ENCODE measurements around the gene GLYATL2. TPM values are rescaled to one million over a fixed set of nuclear protein-coding genes. Genes with fewer than 3 reads are reported as not detected.

The GLYATL2 gene
- total and polyA plus RNA-seq, 7 donors, result not detected

GRCh38 chr11:58813693-58814092 is 30.8 kb downstream of the GLYATL2 start:
- no peak for TF ChIP-seq CTCF (IDR thresholded peaks at IDR 0.05)
- Histone ChIP-seq H3K9me3 (peaks cover 10% of the 10 kb centered on the region), H3K4me3 (no peak overlapping the region), H3K36me3 (ENCODE audit: insufficient read depth in 1 of 2, low read depth in 1 of 2) (no peaks in the 10 kb centered on the region), H3K27me3 (ENCODE audit: insufficient read depth in 3 of 3, low read length in 2 of 3) (no peaks in the 10 kb centered on the region), H3K27ac (no peak overlapping the region), H3K4me1 (no peaks in the 10 kb centered on the region)
- no peak for DNase-seq
- intact Hi-C loops (cut with DNase I), result no loop called here
- ATAC-seq, result no peak
- 56 to 64% (median 62%) methylated on average over 1 of the region's 1 CpG for WGBS, 3 donors

GRCh38 chr11:58811499-58811898 is 33.0 kb downstream of the GLYATL2 start:
- 77 to 84% (median 80%) methylated on average over 3 of the region's 3 CpGs for WGBS, 3 donors
- H3K27me3 ChIP-seq (ENCODE audit: insufficient read depth in 3 of 3, low read length in 2 of 3), result no peaks in the 10 kb centered on the region
- intact Hi-C loops (cut with DNase I), result no loop called here
- H3K4me3 ChIP-seq, result no peak overlapping the region
- H3K4me1 ChIP-seq, result no peaks in the 10 kb centered on the region
- no peak overlapping the region for H3K27ac ChIP-seq
- no peak for ATAC-seq
- H3K36me3 ChIP-seq (ENCODE audit: insufficient read depth in 1 of 2, low read depth in 1 of 2), result no peaks in the 10 kb centered on the region
- peaks cover 10% of the 10 kb centered on the region for H3K9me3 ChIP-seq
- no peak for TF ChIP-seq CTCF (IDR thresholded peaks at IDR 0.05)
- no peak for DNase-seq

GRCh38 chr11:58807343-58807742 is 37.2 kb downstream of the GLYATL2 start:
- Histone ChIP-seq H3K27ac (no peak overlapping the region), H3K36me3 (ENCODE audit: insufficient read depth in 1 of 2, low read depth in 1 of 2) (no peaks in the 10 kb centered on the region), H3K27me3 (ENCODE audit: insufficient read depth in 3 of 3, low read length in 2 of 3) (no peaks in the 10 kb centered on the region), H3K4me3 (no peak overlapping the region), H3K9me3 (no peaks in the 10 kb centered on the region), H3K4me1 (no peaks in the 10 kb centered on the region)
- intact Hi-C loops (cut with DNase I), result no loop called here
- WGBS, 3 donors, result 90 to 96% (median 95%) methylated on average over 2 of the region's 2 CpGs
- TF ChIP-seq CTCF (IDR thresholded peaks at IDR 0.05), result no peak
- DNase-seq, result no peak
- ATAC-seq, result no peak

GRCh38 chr11:58805065-58805464 is 39.4 kb downstream of the GLYATL2 start:
- H3K27me3 ChIP-seq (ENCODE audit: insufficient read depth in 3 of 3, low read length in 2 of 3), result no peaks in the 10 kb centered on the region
- intact Hi-C loops (cut with DNase I), result no loop called here
- no peak for TF ChIP-seq CTCF (IDR thresholded peaks at IDR 0.05)
- ATAC-seq (no peak), DNase-seq (no peak)
- 77 to 88% (median 79%) methylated on average over 1 of the region's 1 CpG for WGBS, 3 donors
- H3K4me1 ChIP-seq, result no peaks in the 10 kb centered on the region
- H3K36me3 ChIP-seq (ENCODE audit: insufficient read depth in 1 of 2, low read depth in 1 of 2), result no peaks in the 10 kb centered on the region
- H3K9me3 ChIP-seq, result no peaks in the 10 kb centered on the region
- H3K4me3 ChIP-seq, result no peak overlapping the region
- H3K27ac ChIP-seq, result no peak overlapping the region

DNA sequence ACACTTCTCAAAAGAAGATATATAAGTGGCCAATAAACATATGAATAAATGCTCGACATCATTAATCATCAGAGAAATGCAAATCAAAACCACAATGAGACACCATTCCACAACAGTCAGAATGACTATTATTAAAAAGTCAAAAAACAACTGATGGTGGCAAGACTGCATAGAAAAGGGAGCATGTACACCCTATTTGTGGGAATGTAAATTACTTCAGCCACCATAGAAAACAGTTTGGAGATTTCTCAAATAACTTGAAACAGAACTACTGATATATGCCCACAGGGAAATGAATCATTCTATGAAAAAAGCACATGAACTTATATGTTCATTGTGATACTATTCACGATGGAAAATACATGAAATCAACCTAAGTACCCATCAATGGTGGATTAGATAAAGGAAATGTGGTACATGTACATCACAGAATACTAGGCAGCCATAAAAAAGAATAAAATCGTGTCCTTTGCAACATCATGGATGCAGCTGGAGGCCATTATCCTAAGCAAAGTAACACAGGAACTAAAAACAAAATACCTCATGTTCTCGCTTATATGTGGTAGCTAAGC is 42.4 kb downstream of the GLYATL2 start:
- ATAC-seq, result no peak
- no peak for TF ChIP-seq CTCF (IDR thresholded peaks at IDR 0.05)
- 67 to 74% (median 69%) methylated on average over 4 of the region's 4 CpGs for WGBS, 3 donors
- Histone ChIP-seq H3K9me3 (no peaks in the 10 kb centered on the region), H3K4me3 (no peak overlapping the region), H3K27me3 (ENCODE audit: insufficient read depth in 3 of 3, low read length in 2 of 3) (no peaks in the 10 kb centered on the region), H3K27ac (no peak overlapping the region), H3K36me3 (ENCODE audit: insufficient read depth in 1 of 2, low read depth in 1 of 2) (no peaks in the 10 kb centered on the region), H3K4me1 (no peaks in the 10 kb centered on the region)
- DNase-seq, result no peak
- intact Hi-C loops (cut with DNase I), result no loop called here

Data from psoas muscle (tissue), 8 donors.